ENCODE results near the gene KDSR. TPM values are rescaled to one million over a fixed set of nuclear protein-coding genes. Genes with fewer than 3 reads are reported as not detected.
A peak's percentile ranks its signal among the peaks of the same experiment; 100 is the strongest.

The KDSR gene
- total RNA-seq, 1 experiment from 2014 or later, result 41.7 TPM

DNA sequence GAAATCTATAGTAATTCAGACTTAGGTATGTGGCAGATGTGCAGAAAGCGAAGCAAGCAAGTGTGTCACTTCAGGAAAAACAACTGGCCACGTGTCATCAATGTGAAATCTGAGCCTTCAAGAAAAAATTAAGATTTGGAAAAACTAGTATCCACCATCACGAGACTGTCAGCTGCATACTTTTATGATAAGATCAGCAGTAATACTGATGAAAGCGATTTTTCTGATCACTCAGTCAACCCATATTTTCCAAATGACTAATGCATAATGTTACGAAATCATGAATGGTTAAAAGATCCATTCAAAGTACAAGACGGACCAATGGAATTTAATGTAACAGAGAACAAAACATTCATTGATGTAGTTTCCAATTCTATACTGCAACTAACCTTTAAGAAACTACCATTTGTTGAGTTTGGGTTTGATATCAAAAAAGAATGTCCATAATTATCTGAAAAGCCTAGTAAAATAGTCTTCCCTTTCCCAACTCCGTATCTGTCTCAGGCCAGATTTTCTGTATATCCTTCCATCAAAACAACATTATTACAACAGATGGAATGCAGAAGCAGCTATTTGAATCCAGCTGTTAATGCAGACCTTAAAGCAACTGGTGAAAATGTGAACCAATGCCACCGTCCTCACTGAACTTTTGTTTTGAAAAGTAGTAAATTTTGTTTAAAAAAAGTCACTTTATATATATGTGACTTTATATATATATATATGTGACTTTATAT lies 30.5 kb downstream of the KDSR start:
- peak overlapping the region; percentile 27; the same call in 1 of the 2 replicates for H3K4me2 ChIP-seq

GRCh38 chr18:63331105-63331504 lies 35.9 kb downstream of the KDSR start:
- Histone ChIP-seq H3K9me2 (ENCODE audit: insufficient read depth) (no peaks in the 10 kb centered on the region), H2AFZ (no peak overlapping the region), H3K4me1 (replicated peaks; ENCODE audit: insufficient read depth) (peaks cover 7% of the 10 kb centered on the region), H3K79me2 (ENCODE audit: low read depth) (no peaks in the 10 kb centered on the region), H3K27me3 (ENCODE audit: insufficient read depth, low read depth) (no peaks in the 10 kb centered on the region), H3K9me3 (ENCODE audit: insufficient read depth, low read depth) (no peaks in the 10 kb centered on the region), H3K27ac (no peak overlapping the region), H3K36me3 (ENCODE audit: low read depth) (peaks cover 25% of the 10 kb centered on the region), H3K4me3 (no peak overlapping the region), H3K4me2 (no peak overlapping the region), H4K20me1 (ENCODE audit: insufficient read depth) (peaks cover 4% of the 10 kb centered on the region; the same call in 1 of the 2 replicates), H3F3A (ENCODE audit: insufficient read depth, low read depth) (peaks cover 7% of the 10 kb centered on the region; the same call in 1 of the 2 replicates)
- no peak for TF ChIP-seq EZH2 (IDR thresholded peaks at IDR 0.05; ENCODE audit: low read depth)
- TF ChIP-seq, protein P1, sequence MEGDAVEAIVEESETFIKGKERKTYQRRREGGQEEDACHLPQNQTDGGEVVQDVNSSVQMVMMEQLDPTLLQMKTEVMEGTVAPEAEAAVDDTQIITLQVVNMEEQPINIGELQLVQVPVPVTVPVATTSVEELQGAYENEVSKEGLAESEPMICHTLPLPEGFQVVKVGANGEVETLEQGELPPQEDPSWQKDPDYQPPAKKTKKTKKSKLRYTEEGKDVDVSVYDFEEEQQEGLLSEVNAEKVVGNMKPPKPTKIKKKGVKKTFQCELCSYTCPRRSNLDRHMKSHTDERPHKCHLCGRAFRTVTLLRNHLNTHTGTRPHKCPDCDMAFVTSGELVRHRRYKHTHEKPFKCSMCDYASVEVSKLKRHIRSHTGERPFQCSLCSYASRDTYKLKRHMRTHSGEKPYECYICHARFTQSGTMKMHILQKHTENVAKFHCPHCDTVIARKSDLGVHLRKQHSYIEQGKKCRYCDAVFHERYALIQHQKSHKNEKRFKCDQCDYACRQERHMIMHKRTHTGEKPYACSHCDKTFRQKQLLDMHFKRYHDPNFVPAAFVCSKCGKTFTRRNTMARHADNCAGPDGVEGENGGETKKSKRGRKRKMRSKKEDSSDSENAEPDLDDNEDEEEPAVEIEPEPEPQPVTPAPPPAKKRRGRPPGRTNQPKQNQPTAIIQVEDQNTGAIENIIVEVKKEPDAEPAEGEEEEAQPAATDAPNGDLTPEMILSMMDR (conservative IDR thresholded peaks at IDR 0.05), result no peak
- no peak for DNase-seq
- CTCF ChIA-PET, result no interaction called here
- no TSS peak for BruUV-seq (replicated peaks)
- POLR2A ChIA-PET (ENCODE audit: unreplicated experiment), result no interaction called here
- intact Hi-C loops (cut with micrococcal nuclease; ENCODE audit: unreplicated experiment), result loop anchor here (10.0 kb wide), 2 partner anchors 174 to 514 kb away; no protein-coding TSS in a partner anchor

More for the DNA sequence above, 30.5 kb downstream of the KDSR start:
- Histone ChIP-seq H3F3A (ENCODE audit: insufficient read depth, low read depth) (peaks cover 25% of the 10 kb centered on the region; the same call in 1 of the 2 replicates), H4K20me1 (ENCODE audit: insufficient read depth) (peaks cover 4% of the 10 kb centered on the region; the same call in 1 of the 2 replicates), H3K27ac (peak overlapping the region; percentile 59), H3K4me1 (replicated peaks; ENCODE audit: insufficient read depth) (peaks cover 21% of the 10 kb centered on the region), H3K27me3 (ENCODE audit: insufficient read depth, low read depth) (no peaks in the 10 kb centered on the region), H3K79me2 (ENCODE audit: low read depth) (no peaks in the 10 kb centered on the region), H2AFZ (no peak overlapping the region), H3K9me2 (ENCODE audit: insufficient read depth) (no peaks in the 10 kb centered on the region), H3K36me3 (ENCODE audit: low read depth) (peaks cover 45% of the 10 kb centered on the region), H3K4me3 (no peak overlapping the region), H3K9me3 (ENCODE audit: insufficient read depth, low read depth) (no peaks in the 10 kb centered on the region)
- peak; percentile 8 to 89 for DNase-seq
- CTCF ChIA-PET, result no interaction called here
- TF ChIP-seq, protein P1 (conservative IDR thresholded peaks at IDR 0.05), result no peak
- TF ChIP-seq EZH2 (IDR thresholded peaks at IDR 0.05; ENCODE audit: low read depth), result no peak
- POLR2A ChIA-PET (ENCODE audit: unreplicated experiment), result interaction anchor here (0.6 kb wide), 1 partner anchor 134 kb away, joined by 6 read pairs; no protein-coding TSS in a partner anchor
- BruUV-seq (replicated peaks), result no TSS peak
- intact Hi-C loops (cut with micrococcal nuclease; ENCODE audit: unreplicated experiment), result loop anchor here (10.0 kb wide), 2 partner anchors 168 to 508 kb away; no protein-coding TSS in a partner anchor

DNA sequence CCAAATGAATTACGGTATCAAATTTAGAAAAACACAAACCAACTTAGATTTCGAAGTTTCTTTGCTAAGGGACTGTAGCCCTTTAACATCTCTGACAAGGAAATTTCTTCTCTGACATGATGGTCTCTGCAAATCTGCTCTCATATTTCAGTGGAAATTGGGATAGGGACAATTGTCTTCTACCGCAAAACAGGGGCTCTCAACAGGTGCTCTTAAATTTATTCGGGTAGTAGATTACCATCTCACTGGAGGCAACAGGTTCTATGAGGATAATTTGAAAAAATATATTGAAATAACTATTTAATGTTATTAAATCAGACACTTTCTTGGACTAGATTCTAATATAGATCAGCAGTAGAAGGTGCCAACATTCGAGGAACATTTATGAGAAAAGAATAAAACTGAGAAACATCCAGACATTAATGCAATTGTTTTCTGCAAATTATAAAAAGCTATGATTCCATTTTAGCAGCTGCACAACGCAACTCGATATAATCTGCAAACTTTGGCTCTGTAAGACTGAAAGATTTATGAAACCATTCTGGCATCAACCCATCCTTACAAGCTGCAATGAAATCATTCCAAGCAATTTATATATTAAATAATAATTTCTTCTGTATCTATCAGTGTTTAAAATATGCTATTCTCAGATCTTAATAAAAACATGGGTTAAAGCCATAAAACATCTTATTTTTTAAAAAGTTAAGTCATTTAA lies 37.4 kb downstream of the KDSR start:
- peaks cover 2% of the 10 kb centered on the region; the same call in 1 of the 2 replicates for H4K20me1 ChIP-seq (ENCODE audit: insufficient read depth)
- no peak overlapping the region for H3K4me3 ChIP-seq
- ChIA-PET POLR2A (ENCODE audit: unreplicated experiment) (no interaction called here), CTCF (no interaction called here)
- no peaks in the 10 kb centered on the region for H3F3A ChIP-seq (ENCODE audit: insufficient read depth, low read depth)
- no peak overlapping the region for H2AFZ ChIP-seq
- H3K27me3 ChIP-seq (ENCODE audit: insufficient read depth, low read depth), result no peaks in the 10 kb centered on the region
- TF ChIP-seq EZH2 (IDR thresholded peaks at IDR 0.05; ENCODE audit: low read depth), result no peak
- TF ChIP-seq, protein P1 (conservative IDR thresholded peaks at IDR 0.05), result no peak
- no TSS peak for BruUV-seq (replicated peaks)
- intact Hi-C loops (cut with micrococcal nuclease; ENCODE audit: unreplicated experiment), result loop anchor here (10.0 kb wide), 3 partner anchors 175 to 515 kb away; no protein-coding TSS in a partner anchor
- no peak overlapping the region for H3K4me2 ChIP-seq
- H3K9me3 ChIP-seq (ENCODE audit: insufficient read depth, low read depth), result no peaks in the 10 kb centered on the region
- no peak for DNase-seq
- no peaks in the 10 kb centered on the region for H3K4me1 ChIP-seq (replicated peaks; ENCODE audit: insufficient read depth)
- H3K36me3 ChIP-seq (ENCODE audit: low read depth), result peaks cover 10% of the 10 kb centered on the region
- no peaks in the 10 kb centered on the region for H3K9me2 ChIP-seq (ENCODE audit: insufficient read depth)
- H3K27ac ChIP-seq, result no peak overlapping the region
- H3K79me2 ChIP-seq (ENCODE audit: low read depth), result no peaks in the 10 kb centered on the region

All from PC-9 (cell line).